HL-60 (cell line): ENCODE results near the gene SWAP70.
"Not testable (repeated sequence)": the region's sequence is repeated elsewhere in the genome, so short reads cannot be mapped to it uniquely, and the experiment has no call there.

Source experiments
- DNase-seq, 2 experiments: peaks; one replicate each; pipeline ENCODE4 v3.0.0-alpha.2; 2010 to 2020; ENCODE audit warnings: low read depth in 1 of 2, low spot score in 1 of 2
- H3K27ac ChIP-seq: fragments of 250-450 bp; sonication (Bioruptor Pico); replicated peaks from 2 replicates; pipeline ENCODE4 v1.5.1; 2020; ENCODE audit warnings: mild to moderate bottlenecking, moderate library complexity
- H3K27me3 ChIP-seq: fragments of 250-450 bp; sonication (Bioruptor Pico); 2 replicates; pipeline ENCODE4 v1.5.1; 2021; ENCODE audit warnings: mild to moderate bottlenecking, moderate library complexity; ENCODE audit not compliant: insufficient read depth, poor library complexity, severe bottlenecking
- H3K4me3 ChIP-seq: replicated peaks from 2 replicates; pipeline ENCODE4 v1.5.1; 2011; ENCODE audit warnings: mild to moderate bottlenecking, control low read depth, low read length; ENCODE audit not compliant: insufficient read depth
- CTCF ChIP-seq: IDR thresholded peaks from one replicate; pipeline ENCODE4 v1.5.1; 2011; ENCODE audit warnings: low read length, control low read depth, inconsistent platforms; ENCODE audit not compliant: insufficient read depth
- GABPA ChIP-seq: IDR thresholded peaks from 2 replicates; pipeline ENCODE4 v1.6.1; 2012; ENCODE audit warnings: low read depth
- POLR2AphosphoS5 ChIP-seq: IDR thresholded peaks from 2 replicates; pipeline ENCODE4 v1.6.1; 2012; ENCODE audit warnings: low read depth
- REST ChIP-seq: IDR thresholded peaks from 2 replicates; pipeline ENCODE4 v1.6.1; 2012; ENCODE audit warnings: low read depth; ENCODE audit not compliant: insufficient replicate concordance
- SPI1 ChIP-seq: IDR thresholded peaks from 2 replicates; pipeline ENCODE4 v1.6.1; 2012; ENCODE audit warnings: low read depth, mild to moderate bottlenecking, borderline replicate concordance

The SWAP70 gene

GRCh38 chr11:9705361-9705760 lies 41.5 kb downstream of the SWAP70 start:
- not testable (repeated sequence) for H3K4me3 ChIP-seq, DNase-seq, H3K27me3 ChIP-seq, H3K27ac ChIP-seq

GRCh38 chr11:9708544-9708943 lies 44.7 kb downstream of the SWAP70 start:
- Histone ChIP-seq H3K27ac (no peak overlapping the region), H3K4me3 (no peak overlapping the region), H3K27me3 (no peaks in the 10 kb centered on the region)
- no peak for TF ChIP-seq REST
- no peak for TF ChIP-seq SPI1
- TF ChIP-seq POLR2AphosphoS5, result no peak
- DNase-seq, result no peak

GRCh38 chr11:9710223-9710622 lies 46.3 kb downstream of the SWAP70 start:
- DNase-seq, result no peak
- TF ChIP-seq SPI1 (no peak), GABPA (no peak), REST (no peak), CTCF (no peak), POLR2AphosphoS5 (no peak)
- no peaks in the 10 kb centered on the region for H3K27me3 ChIP-seq
- no peak overlapping the region for H3K27ac ChIP-seq
- H3K4me3 ChIP-seq, result no peak overlapping the region

- Histone ChIP-seq H3K4me3 (no peak overlapping the region), H3K27ac (no peak overlapping the region), H3K27me3 (no peaks in the 10 kb centered on the region)
- DNase-seq, result no peak
- no peak for TF ChIP-seq REST
- no peak for TF ChIP-seq POLR2AphosphoS5
- no peak for TF ChIP-seq SPI1
- no peak for TF ChIP-seq GABPA
- no peak for TF ChIP-seq CTCF
Observed at GRCh38 chr11:9710852-9711251, 47.0 kb downstream of the SWAP70 start.
